ENCODE measurements around the gene MYL5. TPM values are rescaled to one million over a fixed set of nuclear protein-coding genes. Genes with fewer than 3 reads are reported as not detected.
A peak's percentile ranks its signal among the peaks of the same experiment; 100 is the strongest.

The MYL5 gene
- polyA plus RNA-seq, 3 donors: 4.2 to 12.6 (median 7.2) TPM

- Mint-ChIP-seq H3K4me3 (no peak overlapping the region), H3K9me3 (peaks cover 0 to 7% (median 2%) of the 10 kb centered on the region in 7 donors), H3K36me3 (peaks cover 8 to 11% of the 10 kb centered on the region in 2 donors), H3K27me3 (ENCODE audit: low read depth in 3 of 3) (peaks cover 3 to 8% (median 3%) of the 10 kb centered on the region in 3 donors), H3K4me1 (peaks cover 10% of the 10 kb centered on the region), H3K27ac (peak overlapping the region in 1 of 7 donors; percentile 3)
- Histone ChIP-seq H2AFZ (ENCODE audit: insufficient read depth, low read depth, low read length, poor library complexity, severe bottlenecking) (no peak overlapping the region), H4K20me1 (ENCODE audit: insufficient read depth, low read length) (no peaks in the 10 kb centered on the region), H3K9ac (ENCODE audit: insufficient read depth, low read length, poor library complexity, severe bottlenecking) (no peak overlapping the region), H3K27ac (ENCODE audit: low read depth in 1 of 2, low read length in 2 of 2) (no peak overlapping the region), H3K4me2 (replicated peaks; ENCODE audit: extremely low read depth, low read length, poor library complexity, severe bottlenecking) (no peak overlapping the region), H3K4me3 (replicated peaks in 1 of 3; ENCODE audit: low read depth in 2 of 3, low read length in 3 of 3) (no peak overlapping the region), H3K9me3 (replicated peaks in 1 of 2; ENCODE audit: control insufficient read depth in 1 of 2, insufficient read depth in 1 of 2, low read length in 2 of 2) (no peaks in the 10 kb centered on the region), H3K36me3 (replicated peaks in 1 of 2; ENCODE audit: control insufficient read depth in 1 of 2, insufficient read depth in 2 of 2, low read length in 2 of 2) (peaks cover 1 to 8% of the 10 kb centered on the region in 2 donors), H3K79me2 (ENCODE audit: insufficient read depth, low read length) (no peaks in the 10 kb centered on the region), H3K4me1 (ENCODE audit: control insufficient read depth in 1 of 2, insufficient read depth in 2 of 2, low read length in 2 of 2) (peaks cover 11 to 15% of the 10 kb centered on the region in 2 donors), H3K27me3 (ENCODE audit: control insufficient read depth in 2 of 2, insufficient read depth in 2 of 2, low read length in 2 of 2) (no peaks in the 10 kb centered on the region)
- intact Hi-C loops (cut with micrococcal nuclease): no loop called here
- DNase-seq: no peak
- WGBS (ENCODE audit: insufficient coverage): 96% methylated on average over 11 of the region's 22 CpGs
- no peak for TF ChIP-seq CTCF (IDR thresholded peaks at IDR 0.05)
Measured at GRCh38 chr4:666436-666810, 7.9 kb upstream of the MYL5 start.

GRCh38 chr4:666822-667544 lies 7.4 kb upstream of the MYL5 start:
- Histone ChIP-seq H3K9me3 (replicated peaks in 1 of 2; ENCODE audit: control insufficient read depth in 1 of 2, insufficient read depth in 1 of 2, low read length in 2 of 2) (no peaks in the 10 kb centered on the region), H3K4me3 (replicated peaks in 1 of 3; ENCODE audit: low read depth in 2 of 3, low read length in 3 of 3) (no peak overlapping the region), H3K79me2 (ENCODE audit: insufficient read depth, low read length) (no peaks in the 10 kb centered on the region), H4K20me1 (ENCODE audit: insufficient read depth, low read length) (no peaks in the 10 kb centered on the region), H3K4me1 (ENCODE audit: control insufficient read depth in 1 of 2, insufficient read depth in 2 of 2, low read length in 2 of 2) (peaks cover 11 to 15% of the 10 kb centered on the region in 2 donors), H3K27me3 (ENCODE audit: control insufficient read depth in 2 of 2, insufficient read depth in 2 of 2, low read length in 2 of 2) (no peaks in the 10 kb centered on the region), H3K27ac (ENCODE audit: low read depth in 1 of 2, low read length in 2 of 2) (no peak overlapping the region), H3K36me3 (replicated peaks in 1 of 2; ENCODE audit: control insufficient read depth in 1 of 2, insufficient read depth in 2 of 2, low read length in 2 of 2) (peaks cover 7 to 14% of the 10 kb centered on the region in 2 donors), H3K4me2 (replicated peaks; ENCODE audit: extremely low read depth, low read length, poor library complexity, severe bottlenecking) (no peak overlapping the region), H2AFZ (ENCODE audit: insufficient read depth, low read depth, low read length, poor library complexity, severe bottlenecking) (no peak overlapping the region), H3K9ac (ENCODE audit: insufficient read depth, low read length, poor library complexity, severe bottlenecking) (no peak overlapping the region)
- Mint-ChIP-seq H3K9me3 (peaks cover 0 to 3% (median 2%) of the 10 kb centered on the region in 7 donors), H3K27ac (no peak overlapping the region), H3K27me3 (ENCODE audit: low read depth in 3 of 3) (peaks cover 3 to 8% (median 3%) of the 10 kb centered on the region in 3 donors), H3K36me3 (peaks cover 14 to 17% of the 10 kb centered on the region in 2 donors), H3K4me3 (no peak overlapping the region), H3K4me1 (peaks cover 10% of the 10 kb centered on the region)
- 97% methylated on average over 14 of the region's 28 CpGs for whole genome bisulfite sequencing (ENCODE audit: insufficient coverage)
- intact Hi-C loops (cut with micrococcal nuclease): no loop called here
- no peak for TF ChIP-seq CTCF (IDR thresholded peaks at IDR 0.05)
- DNase-seq: no peak

Data from CD14-positive monocyte (primary cell).